Endothelial cell (in vitro differentiated cells): Measurements from ENCODE around the gene OR10Z1. TPM values are rescaled to one million over a fixed set of nuclear protein-coding genes. Genes with fewer than 3 reads are reported as not detected.

Source experiments
- DNase-seq: peaks from one replicate; pipeline ENCODE4 v3.0.0; 2021; ENCODE audit warnings: low spot score
- H3K27ac Mint-ChIP-seq: one replicate; pipeline ENCODE4 v1.8.0; 2021; ENCODE audit warnings: mixed read lengths, inconsistent platforms; ENCODE audit not compliant: unreplicated experiment
- H3K27me3 Mint-ChIP-seq: one replicate; pipeline ENCODE4 v1.8.0; 2021; ENCODE audit warnings: mild to moderate bottlenecking, moderate library complexity, mixed read lengths, inconsistent platforms; ENCODE audit not compliant: unreplicated experiment
- H3K36me3 Mint-ChIP-seq: one replicate; pipeline ENCODE4 v1.8.0; 2021; ENCODE audit warnings: mild to moderate bottlenecking, low read depth, mixed read lengths, inconsistent platforms; ENCODE audit not compliant: unreplicated experiment
- H3K4me1 Mint-ChIP-seq: one replicate; pipeline ENCODE4 v1.8.0; 2021; ENCODE audit warnings: mild to moderate bottlenecking, mixed read lengths, inconsistent platforms; ENCODE audit not compliant: unreplicated experiment
- H3K4me3 Mint-ChIP-seq: one replicate; pipeline ENCODE4 v1.8.0; 2021; ENCODE audit warnings: mild to moderate bottlenecking, mixed read lengths, inconsistent platforms; ENCODE audit not compliant: unreplicated experiment
- H3K9me3 Mint-ChIP-seq: one replicate; pipeline ENCODE4 v1.8.0; 2021; ENCODE audit warnings: mixed read lengths, inconsistent platforms; ENCODE audit not compliant: unreplicated experiment
- total RNA-seq: library from RNA; stranded (reverse); fragmentation: NEBNext Ultra II Directional; extraction: Animal tissue kit (Norgen Biotek cat#: 25700); gene quantifications from one replicate; pipeline ENCODE4 v1.2.1, GENCODE V29; 2021; ENCODE audit not compliant: unreplicated experiment
- TF ChIP-seq, protein P1 (sequence below): fragments of 200-600 bp; sonication (generic); IDR thresholded peaks from one replicate; pipeline ENCODE4 v1.5.0; 2021; ENCODE audit warnings: antibody characterized with exemption; ENCODE audit not compliant: unreplicated experiment

OR10Z1 gene
- total RNA-seq, 1 donor from 2014 or later, result not detected

DNA sequence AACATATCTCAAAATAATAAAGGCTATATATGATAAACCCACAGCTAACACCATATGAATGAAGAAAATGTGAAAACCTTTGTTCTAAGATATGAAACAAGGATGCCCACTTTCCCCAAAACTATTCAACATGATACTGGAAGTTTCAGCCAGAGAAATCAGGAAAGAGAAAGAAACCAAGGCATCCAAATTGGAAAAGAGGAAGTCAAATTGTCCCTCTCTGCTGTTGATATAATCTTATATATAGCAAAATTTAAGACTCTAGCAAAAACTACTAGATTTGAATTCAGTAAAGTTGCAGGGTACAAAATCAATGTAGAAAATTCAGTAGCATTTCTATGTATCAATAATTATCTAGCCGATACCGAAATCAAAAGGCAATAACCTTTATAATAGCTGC, 4.3 kb upstream of the OR10Z1 start:
- Mint-ChIP-seq H3K27me3 (peaks cover 1% of the 10 kb centered on the region), H3K36me3 (peaks cover 7% of the 10 kb centered on the region), H3K9me3 (peaks cover 6% of the 10 kb centered on the region), H3K4me1 (no peaks in the 10 kb centered on the region), H3K4me3 (no peak overlapping the region), H3K27ac (no peak overlapping the region)
- no peak for DNase-seq
- TF ChIP-seq, protein P1, sequence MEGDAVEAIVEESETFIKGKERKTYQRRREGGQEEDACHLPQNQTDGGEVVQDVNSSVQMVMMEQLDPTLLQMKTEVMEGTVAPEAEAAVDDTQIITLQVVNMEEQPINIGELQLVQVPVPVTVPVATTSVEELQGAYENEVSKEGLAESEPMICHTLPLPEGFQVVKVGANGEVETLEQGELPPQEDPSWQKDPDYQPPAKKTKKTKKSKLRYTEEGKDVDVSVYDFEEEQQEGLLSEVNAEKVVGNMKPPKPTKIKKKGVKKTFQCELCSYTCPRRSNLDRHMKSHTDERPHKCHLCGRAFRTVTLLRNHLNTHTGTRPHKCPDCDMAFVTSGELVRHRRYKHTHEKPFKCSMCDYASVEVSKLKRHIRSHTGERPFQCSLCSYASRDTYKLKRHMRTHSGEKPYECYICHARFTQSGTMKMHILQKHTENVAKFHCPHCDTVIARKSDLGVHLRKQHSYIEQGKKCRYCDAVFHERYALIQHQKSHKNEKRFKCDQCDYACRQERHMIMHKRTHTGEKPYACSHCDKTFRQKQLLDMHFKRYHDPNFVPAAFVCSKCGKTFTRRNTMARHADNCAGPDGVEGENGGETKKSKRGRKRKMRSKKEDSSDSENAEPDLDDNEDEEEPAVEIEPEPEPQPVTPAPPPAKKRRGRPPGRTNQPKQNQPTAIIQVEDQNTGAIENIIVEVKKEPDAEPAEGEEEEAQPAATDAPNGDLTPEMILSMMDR, result no peak

DNA sequence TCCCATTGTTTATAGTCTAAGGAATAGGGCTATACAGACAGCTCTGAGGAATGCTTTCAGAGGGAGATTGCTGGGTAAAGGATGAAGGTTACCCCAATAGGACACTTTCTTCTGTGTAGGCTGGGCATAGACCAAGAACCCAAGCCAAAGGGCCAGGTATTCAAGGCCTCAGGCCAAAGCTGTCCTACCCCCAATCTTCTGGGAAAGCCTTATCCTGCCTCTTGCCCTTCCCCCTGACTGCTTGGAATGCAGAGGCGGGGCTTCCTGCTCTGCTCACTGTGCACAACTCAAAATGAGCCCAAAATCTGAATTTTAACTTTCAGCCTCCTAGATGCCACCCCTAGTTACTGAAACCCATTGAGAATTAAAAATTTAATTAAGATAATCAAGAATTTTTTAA, 2.2 kb downstream of the OR10Z1 start:
- Mint-ChIP-seq H3K4me1 (peaks cover 16% of the 10 kb centered on the region), H3K9me3 (no peaks in the 10 kb centered on the region), H3K4me3 (no peak overlapping the region), H3K27ac (no peak overlapping the region), H3K27me3 (no peaks in the 10 kb centered on the region), H3K36me3 (no peaks in the 10 kb centered on the region)
- no peak for DNase-seq
- TF ChIP-seq, protein P1, result no peak

DNA sequence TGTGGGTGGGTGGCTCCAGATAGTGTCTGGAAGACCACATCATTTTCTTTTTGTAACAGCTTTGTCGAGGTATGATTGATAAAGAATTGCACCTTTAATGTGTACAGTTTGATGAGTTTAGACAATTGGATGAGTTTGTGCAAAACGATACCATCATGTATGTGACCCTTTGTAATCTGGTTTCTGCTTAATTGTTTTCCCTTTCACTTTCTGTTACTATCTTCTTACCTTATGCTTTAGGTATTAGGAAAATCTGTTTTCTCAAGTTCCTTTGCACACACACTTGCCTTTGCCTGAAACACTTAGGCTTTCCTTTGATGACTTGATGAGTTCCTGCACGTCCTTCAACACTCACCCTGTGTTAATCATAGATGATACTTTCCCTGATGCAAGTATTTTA, 6.8 kb downstream of the OR10Z1 start:
- Mint-ChIP-seq H3K36me3 (no peaks in the 10 kb centered on the region), H3K4me3 (no peak overlapping the region), H3K9me3 (no peaks in the 10 kb centered on the region), H3K27me3 (no peaks in the 10 kb centered on the region), H3K27ac (no peak overlapping the region), H3K4me1 (peaks cover 16% of the 10 kb centered on the region)
- TF ChIP-seq, protein P1, result no peak
- no peak for DNase-seq

DNA sequence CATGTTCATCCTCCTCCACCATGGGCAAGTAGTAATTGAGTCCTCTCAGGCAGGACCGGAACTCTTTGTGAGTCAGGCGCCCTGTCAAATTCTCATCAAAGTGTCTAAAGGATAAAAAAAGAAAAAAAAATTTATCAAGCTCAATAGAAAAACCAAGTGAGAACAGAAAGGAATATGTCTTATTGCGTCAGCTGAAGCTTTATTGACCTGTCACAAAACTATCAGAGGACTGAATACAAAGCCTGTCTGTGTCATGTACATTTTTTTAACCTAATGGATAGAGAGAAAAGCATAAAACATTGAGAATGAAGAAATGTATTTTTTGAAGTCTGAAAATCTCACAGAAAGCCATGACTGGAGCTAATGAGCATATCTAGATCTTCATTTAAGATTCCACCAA, 8.7 kb downstream of the OR10Z1 start:
- Mint-ChIP-seq H3K27me3 (no peaks in the 10 kb centered on the region), H3K27ac (no peak overlapping the region), H3K4me3 (no peak overlapping the region), H3K36me3 (no peaks in the 10 kb centered on the region), H3K9me3 (no peaks in the 10 kb centered on the region), H3K4me1 (peaks cover 11% of the 10 kb centered on the region)
- TF ChIP-seq, protein P1, result no peak
- no peak for DNase-seq

DNA sequence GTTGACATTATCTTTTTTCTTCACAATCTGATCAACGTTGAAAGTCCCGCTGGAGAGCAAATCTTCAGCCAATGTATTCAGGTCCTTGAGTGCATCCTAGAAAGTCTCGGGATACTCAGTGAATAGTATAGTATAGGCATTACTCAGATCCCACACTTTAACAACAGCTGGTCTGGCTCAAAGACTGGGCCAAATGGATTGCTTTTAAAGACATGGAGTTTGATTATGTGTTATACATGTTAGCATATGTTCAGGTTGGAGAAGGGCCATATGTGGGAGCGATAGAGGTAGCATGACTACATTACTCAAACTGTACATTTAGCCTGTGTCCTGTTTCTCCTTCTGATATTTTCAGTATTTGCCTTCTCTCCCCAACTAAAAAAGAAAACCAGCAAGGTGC, 33.1 kb downstream of the OR10Z1 start:
- DNase-seq, result no peak
- Mint-ChIP-seq H3K27ac (no peak overlapping the region), H3K4me3 (no peak overlapping the region), H3K36me3 (no peaks in the 10 kb centered on the region), H3K4me1 (no peaks in the 10 kb centered on the region), H3K27me3 (no peaks in the 10 kb centered on the region), H3K9me3 (no peaks in the 10 kb centered on the region)
- TF ChIP-seq, protein P1, result no peak
